GM10248 (cell line): ENCODE data around the gene SAT2.

ENCODE experiments used
- CTCF ChIA-PET: fragments of 300-600 bp; sonication (Branson Sonifier 250); formaldehyde crosslinking; extraction: SDS; loops from one replicate; lab custom pipeline; 2021; ENCODE audit warnings: antibody characterized with exemption; lab: Yijun Ruan, JAX
- POLR2A ChIA-PET: fragments of 350-650 bp; sonication (Branson Sonifier 250); formaldehyde crosslinking; extraction: SDS; loops from one replicate; lab custom pipeline; 2020; ENCODE audit warnings: antibody characterized with exemption; lab: Yijun Ruan, JAX
- DNase-seq: peaks from one replicate; pipeline ENCODE4 v3.0.0; 2012; ENCODE audit errors: extremely low spot score
- CTCF ChIP-seq: IDR thresholded peaks from 2 replicates; pipeline ENCODE4 v1.5.1; 2012; ENCODE audit warnings: mild to moderate bottlenecking, low read depth; ENCODE audit errors: extremely low read depth, missing control alignments, control extremely low read depth

The SAT2 gene

DNA sequence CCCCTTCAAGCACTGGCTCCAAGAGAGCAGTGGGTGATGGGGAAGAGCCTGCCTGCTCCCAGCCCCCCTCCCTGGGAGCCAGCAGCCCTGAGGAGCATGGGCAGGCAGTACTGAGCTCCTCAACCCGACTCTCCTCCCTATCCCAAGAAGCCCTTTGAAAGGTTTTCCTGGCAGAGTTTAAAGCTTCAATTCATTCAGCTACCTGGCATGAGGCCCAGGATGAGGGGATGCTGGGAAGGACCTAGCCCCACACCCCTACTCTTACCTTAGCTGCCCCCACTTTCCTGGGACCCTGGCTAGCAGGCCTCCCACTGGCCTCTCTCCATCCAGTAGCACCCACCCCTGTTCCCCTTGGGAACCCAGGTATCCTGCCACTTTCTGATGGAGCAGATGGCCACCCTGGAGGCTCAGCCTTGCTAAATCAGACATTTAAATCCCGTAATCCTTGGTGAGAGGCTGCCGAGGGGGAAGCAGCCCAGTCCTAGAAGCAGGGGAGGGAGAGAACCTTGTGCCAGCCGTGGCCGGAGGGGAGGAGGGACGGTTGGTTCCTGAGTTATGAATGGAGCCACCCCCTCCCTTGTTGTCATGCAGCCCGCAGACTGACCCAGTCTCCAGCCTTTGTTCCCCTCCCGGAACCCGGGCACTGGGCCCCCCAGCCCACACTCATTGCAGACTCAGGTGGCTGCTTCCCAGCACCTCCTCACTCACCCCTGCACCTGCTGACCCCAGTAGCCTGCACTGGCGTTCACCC lies 40.2 kb upstream of the SAT2 start:
- TF ChIP-seq CTCF, result no peak
- ChIA-PET POLR2A (interaction anchor here (1.5 kb wide), 1 partner anchor 20 kb away, joined by 4 read pairs; the partner anchor contains the start of gene TP53), CTCF (interaction anchor here (2.2 to 3.1 kb wide), 2 partner anchors 19 to 36 kb away, joined by 8 to 13 read pairs; partner anchors contain the start of genes SHBG, TP53 and WRAP53)
- no peak for DNase-seq

GRCh38 chr17:7656958-7657609 lies 29.5 kb upstream of the SAT2 start:
- CTCF ChIA-PET, result interaction anchor here (1.5 to 1.8 kb wide), 2 partner anchors 16 to 403 kb away, joined by 3 to 4 read pairs; no protein-coding TSS in a partner anchor
- TF ChIP-seq CTCF, result no peak
- DNase-seq, result no peak

DNA sequence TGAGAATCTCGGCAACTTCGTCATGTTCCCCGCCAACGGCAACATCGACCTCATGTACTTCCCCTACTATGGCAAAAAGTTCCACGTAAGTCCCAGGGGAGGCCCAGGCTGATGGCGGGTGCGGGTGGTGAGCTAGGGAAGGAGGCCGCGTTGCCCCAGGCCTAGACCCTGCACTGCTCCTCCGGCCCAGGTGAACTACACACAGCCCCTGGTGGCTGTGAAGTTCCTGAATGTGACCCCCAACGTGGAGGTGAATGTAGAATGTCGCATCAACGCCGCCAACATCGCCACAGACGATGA lies 27.9 kb upstream of the SAT2 start:
- TF ChIP-seq CTCF, result no peak
- ChIA-PET POLR2A (interaction anchor here (0.6 kb wide), 2 partner anchors 25 to 516 kb away, joined by 4 to 6 read pairs; no protein-coding TSS in a partner anchor), CTCF (interaction anchor here (2.4 kb wide), 1 partner anchor 17 kb away, joined by 10 read pairs; no protein-coding TSS in a partner anchor)
- no peak for DNase-seq

More at GRCh38 chr17:7656958-7657609, 29.5 kb upstream of the SAT2 start:
- POLR2A ChIA-PET, result no interaction called here

DNA sequence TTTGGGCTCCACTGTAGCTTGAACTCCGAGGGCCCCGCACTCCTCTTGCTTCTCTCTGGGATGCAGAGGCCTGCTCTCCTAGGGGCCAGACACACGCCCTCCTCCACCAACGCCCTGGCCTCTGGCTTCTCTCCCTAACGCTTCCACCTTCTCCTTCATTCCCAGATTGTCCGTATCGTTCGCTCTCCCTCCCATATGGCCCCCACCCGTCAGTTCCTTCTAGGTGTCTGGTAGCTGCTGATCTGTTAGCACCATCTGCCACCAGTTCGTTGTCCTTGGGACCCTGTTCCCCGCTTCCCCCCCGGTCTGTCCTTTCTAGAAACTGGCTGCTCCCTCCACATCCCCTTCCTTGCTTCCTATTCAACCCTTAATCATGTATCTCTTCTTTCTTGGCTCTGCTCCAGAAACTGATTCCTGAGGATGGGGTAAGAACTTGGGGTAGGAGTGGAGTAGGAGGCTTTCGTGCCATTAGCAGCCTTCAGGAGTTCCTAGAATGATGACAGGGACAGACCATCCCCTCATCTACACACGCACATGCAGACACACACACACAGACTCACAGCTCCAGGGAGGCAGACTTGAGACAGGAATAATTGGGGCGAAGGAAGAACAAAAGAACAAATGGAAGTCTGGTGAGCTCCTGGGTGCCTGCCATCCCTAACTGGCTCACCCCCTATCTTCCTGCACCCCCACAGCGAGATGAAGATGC lies 27.4 kb upstream of the SAT2 start:
- DNase-seq, result no peak
- CTCF ChIA-PET, result interaction anchor here (1.4 to 2.4 kb wide), 3 partner anchors 18 to 34 kb away, joined by 5 to 10 read pairs (median 5); partner anchors contain the start of gene WRAP53
- POLR2A ChIA-PET, result interaction anchor here (0.6 to 1.1 kb wide), 3 partner anchors 25 to 517 kb away, joined by 3 to 6 read pairs (median 4); no protein-coding TSS in a partner anchor
- no peak for TF ChIP-seq CTCF

DNA sequence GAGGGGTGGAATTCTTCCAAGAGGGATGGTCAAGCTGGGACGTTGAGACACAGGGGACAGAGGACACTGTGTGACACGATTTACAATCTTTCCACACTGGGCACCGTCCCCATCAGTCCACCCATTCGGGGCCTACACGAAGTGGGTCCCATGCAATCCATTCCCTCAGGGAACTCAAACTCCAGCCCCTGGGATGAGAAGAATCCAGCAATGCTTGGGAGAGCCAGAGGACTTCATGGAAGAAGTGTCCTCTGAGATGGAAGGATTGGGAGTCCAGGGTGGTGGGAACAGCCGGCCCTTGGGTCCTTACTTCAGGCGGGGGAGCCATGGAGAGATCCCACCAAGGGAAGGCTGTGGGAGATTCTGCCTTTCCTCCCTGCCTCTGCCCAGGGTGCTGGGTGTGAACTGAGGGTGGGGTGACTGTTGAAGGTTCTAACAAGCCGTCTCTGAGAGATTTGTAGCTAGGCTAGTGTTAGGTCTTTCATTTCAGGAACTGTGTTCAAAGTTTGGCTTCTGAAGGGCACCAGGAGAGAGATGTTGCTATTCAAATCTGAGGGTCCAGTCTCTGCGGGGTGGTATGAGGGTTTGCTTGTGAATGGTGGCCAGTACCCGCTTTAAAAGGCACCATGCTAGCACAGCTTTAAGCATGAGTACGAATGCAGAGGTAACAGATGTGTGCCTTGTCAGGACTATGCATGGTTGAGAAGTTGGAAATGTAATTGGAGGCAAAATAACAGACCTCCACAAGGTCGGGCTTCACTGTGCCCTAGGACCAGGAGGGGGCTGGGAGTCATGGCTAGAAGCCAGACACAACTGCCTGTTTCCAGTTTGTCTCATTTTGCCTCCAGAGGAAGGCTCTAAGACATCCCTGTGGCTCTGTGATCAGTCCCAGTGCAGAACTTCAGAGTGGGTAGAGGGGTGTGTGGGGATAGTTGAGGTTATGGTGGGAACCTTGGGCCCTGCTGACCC lies 25.1 kb upstream of the SAT2 start:
- ChIA-PET POLR2A (interaction anchor here (0.5 to 0.9 kb wide), 2 partner anchors 8 to 35 kb away, joined by 3 to 5 read pairs; partner anchors contain the start of gene TP53), CTCF (interaction anchor here (1.9 to 3.0 kb wide), 4 partner anchors 20 to 35 kb away, joined by 5 to 25 read pairs (median 14); partner anchors contain the start of genes TP53 and WRAP53)
- no peak for DNase-seq
- TF ChIP-seq CTCF, result no peak
